ENCODE data around the gene SUPT3H.

The SUPT3H gene

GRCh38 chr6:45081634-45082033 is 296.1 kb downstream of the SUPT3H start:
- no peak overlapping the region for H3K4me3 ChIP-seq (ENCODE audit: insufficient read length, low read depth)
- H3K4me1 ChIP-seq (ENCODE audit: insufficient read depth, insufficient read length), result no peaks in the 10 kb centered on the region
- no peaks in the 10 kb centered on the region for H3K27me3 ChIP-seq (ENCODE audit: insufficient read depth, insufficient read length)
- no peak for TF ChIP-seq ZNF274 (IDR thresholded peaks at IDR 0.05; ENCODE audit: low read depth, low read length)
- no peak for DNase-seq (ENCODE audit: low read depth, low spot score)
- no peaks in the 10 kb centered on the region for H3K36me3 ChIP-seq (ENCODE audit: insufficient read depth, insufficient read length, low read length)
- H3K9ac ChIP-seq (ENCODE audit: insufficient read length, low read depth), result no peak overlapping the region
- H3K9me3 ChIP-seq (ENCODE audit: insufficient read depth, low read length), result no peaks in the 10 kb centered on the region

DNA sequence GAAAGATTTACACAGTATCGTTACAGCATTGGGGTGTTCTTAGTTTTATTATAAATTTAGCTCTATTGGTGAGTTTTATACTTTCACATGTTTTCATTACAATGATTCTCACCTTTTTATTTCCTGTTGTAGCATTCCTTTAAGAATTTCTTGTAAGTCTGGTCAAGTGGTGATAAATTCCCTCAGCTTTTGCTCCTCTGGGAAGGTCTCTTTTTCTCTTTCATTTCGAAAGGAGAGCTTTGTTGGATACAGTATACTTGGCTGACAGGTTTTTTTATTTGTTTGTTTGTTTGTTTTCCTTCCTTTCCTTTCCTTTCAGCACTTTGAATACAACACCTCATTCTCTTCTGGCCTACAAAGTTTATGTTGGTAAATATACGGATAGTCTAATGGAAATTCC is 299.3 kb downstream of the SUPT3H start:
- TF ChIP-seq YY1 (IDR thresholded peaks at IDR 0.05; ENCODE audit: insufficient read depth, insufficient read length) (no peak), ZNF274 (IDR thresholded peaks at IDR 0.05; ENCODE audit: low read depth, low read length) (no peak), SUZ12 (IDR thresholded peaks at IDR 0.05; ENCODE audit: extremely low read depth, insufficient read depth, insufficient read length) (no peak)
- no peak overlapping the region for H3K4me3 ChIP-seq (ENCODE audit: insufficient read length, low read depth)
- no peaks in the 10 kb centered on the region for H3K4me1 ChIP-seq (ENCODE audit: insufficient read depth, insufficient read length)
- no peaks in the 10 kb centered on the region for H3K9me3 ChIP-seq (ENCODE audit: insufficient read depth, low read length)
- DNase-seq (ENCODE audit: low read depth, low spot score), result no peak
- H3K27me3 ChIP-seq (ENCODE audit: insufficient read depth, insufficient read length), result no peaks in the 10 kb centered on the region
- H3K9ac ChIP-seq (ENCODE audit: insufficient read length, low read depth), result no peak overlapping the region
- H3K36me3 ChIP-seq (ENCODE audit: insufficient read depth, insufficient read length, low read length), result no peaks in the 10 kb centered on the region

DNA sequence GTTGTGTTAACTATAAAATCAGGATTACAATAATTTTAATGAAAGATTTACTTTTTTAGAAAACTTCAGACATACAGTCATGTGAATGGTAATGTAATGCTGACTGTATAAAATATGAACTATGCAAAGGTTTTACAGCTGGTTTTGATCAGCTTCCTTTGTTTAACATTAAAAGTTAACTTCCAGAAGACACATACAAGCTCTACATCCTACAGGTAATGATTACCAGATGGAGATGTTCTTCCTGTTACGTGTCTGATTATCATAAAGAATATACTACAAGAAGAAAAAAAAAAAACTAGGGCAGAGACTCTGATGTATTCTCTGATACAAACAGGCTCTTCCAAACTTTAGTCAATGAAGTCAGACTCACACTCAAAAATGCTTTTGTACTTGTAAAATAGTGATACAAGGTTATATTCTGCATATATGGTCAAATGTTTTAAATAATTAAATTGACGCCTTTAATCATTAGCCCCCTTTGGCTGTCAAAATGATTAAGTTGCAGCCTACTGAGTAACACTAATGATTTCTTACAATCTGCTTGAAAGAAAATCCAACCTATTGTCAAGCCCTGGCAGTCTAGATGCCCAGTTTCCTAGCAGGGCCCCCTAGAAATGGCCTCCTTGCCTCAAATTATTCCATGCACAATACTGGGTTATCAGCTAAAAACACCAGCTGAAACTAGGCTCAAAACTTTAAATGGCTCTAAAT is 301.4 kb downstream of the SUPT3H start:
- no peak overlapping the region for H3K9ac ChIP-seq (ENCODE audit: insufficient read length, low read depth)
- no peak overlapping the region for H3K4me3 ChIP-seq (ENCODE audit: insufficient read length, low read depth)

DNA sequence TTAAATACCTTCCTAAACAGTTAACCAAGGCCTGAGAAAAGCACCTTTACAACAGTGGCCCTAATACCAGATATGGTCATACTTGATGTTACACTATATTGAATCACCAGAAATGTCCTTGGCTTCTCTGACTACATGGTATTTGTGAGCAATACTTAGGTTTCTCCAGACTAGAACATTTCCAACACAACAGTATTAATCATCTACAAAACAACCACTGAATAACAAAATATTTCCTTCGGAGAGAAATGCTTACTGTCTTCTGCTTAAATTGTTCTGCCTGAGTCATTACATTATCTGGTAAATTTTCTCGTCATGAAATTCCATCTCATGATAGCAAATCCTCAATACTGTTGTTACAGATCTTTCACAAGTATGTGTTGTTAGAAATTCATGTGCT is 302.5 kb downstream of the SUPT3H start:
- Histone ChIP-seq H3K9me3 (ENCODE audit: insufficient read depth, low read length) (no peaks in the 10 kb centered on the region), H3K4me1 (ENCODE audit: insufficient read depth, insufficient read length) (no peaks in the 10 kb centered on the region), H3K27me3 (ENCODE audit: insufficient read depth, insufficient read length) (no peaks in the 10 kb centered on the region), H3K9ac (ENCODE audit: insufficient read length, low read depth) (no peak overlapping the region), H3K4me3 (ENCODE audit: insufficient read length, low read depth) (no peak overlapping the region), H3K36me3 (ENCODE audit: insufficient read depth, insufficient read length, low read length) (no peaks in the 10 kb centered on the region)
- no peak for DNase-seq (ENCODE audit: low read depth, low spot score)
- TF ChIP-seq SUZ12 (IDR thresholded peaks at IDR 0.05; ENCODE audit: extremely low read depth, insufficient read depth, insufficient read length) (no peak), YY1 (IDR thresholded peaks at IDR 0.05; ENCODE audit: insufficient read depth, insufficient read length) (no peak), ZNF274 (IDR thresholded peaks at IDR 0.05; ENCODE audit: low read depth, low read length) (no peak)

More for the DNA sequence above, 301.4 kb downstream of the SUPT3H start:
- Histone ChIP-seq H3K4me1 (ENCODE audit: insufficient read depth, insufficient read length) (no peaks in the 10 kb centered on the region), H3K9me3 (ENCODE audit: insufficient read depth, low read length) (no peaks in the 10 kb centered on the region), H3K27me3 (ENCODE audit: insufficient read depth, insufficient read length) (no peaks in the 10 kb centered on the region), H3K36me3 (ENCODE audit: insufficient read depth, insufficient read length, low read length) (no peaks in the 10 kb centered on the region)
- TF ChIP-seq YY1 (IDR thresholded peaks at IDR 0.05; ENCODE audit: insufficient read depth, insufficient read length) (no peak), ZNF274 (IDR thresholded peaks at IDR 0.05; ENCODE audit: low read depth, low read length) (no peak), SUZ12 (IDR thresholded peaks at IDR 0.05; ENCODE audit: extremely low read depth, insufficient read depth, insufficient read length) (no peak)
- no peak for DNase-seq (ENCODE audit: low read depth, low spot score)

DNA sequence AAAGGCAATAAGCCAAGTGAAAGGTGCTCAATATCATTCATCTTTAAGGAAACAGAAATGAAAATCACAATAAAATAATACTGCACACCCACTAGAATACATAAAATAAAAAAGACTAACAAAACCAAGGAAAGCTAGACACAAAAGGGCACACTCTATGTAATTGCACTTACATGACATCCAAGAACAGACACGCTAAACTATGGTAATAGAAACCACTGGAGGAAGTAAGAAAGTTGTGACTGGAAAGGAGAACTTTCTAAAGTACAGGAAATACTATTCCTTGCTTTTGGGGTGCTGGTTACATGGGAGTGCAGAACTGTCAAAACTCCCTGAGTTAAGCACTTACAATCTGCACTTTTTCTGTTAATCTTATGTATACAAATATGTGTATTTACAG is 303.3 kb downstream of the SUPT3H start:
- Histone ChIP-seq H3K4me1 (ENCODE audit: insufficient read depth, insufficient read length) (no peaks in the 10 kb centered on the region), H3K4me3 (ENCODE audit: insufficient read length, low read depth) (no peak overlapping the region), H3K36me3 (ENCODE audit: insufficient read depth, insufficient read length, low read length) (no peaks in the 10 kb centered on the region), H3K9ac (ENCODE audit: insufficient read length, low read depth) (no peak overlapping the region), H3K27me3 (ENCODE audit: insufficient read depth, insufficient read length) (no peaks in the 10 kb centered on the region), H3K9me3 (ENCODE audit: insufficient read depth, low read length) (no peaks in the 10 kb centered on the region)
- DNase-seq (ENCODE audit: low read depth, low spot score), result no peak
- TF ChIP-seq YY1 (IDR thresholded peaks at IDR 0.05; ENCODE audit: insufficient read depth, insufficient read length), result no peak
- no peak for TF ChIP-seq ZNF274 (IDR thresholded peaks at IDR 0.05; ENCODE audit: low read depth, low read length)
- no peak for TF ChIP-seq SUZ12 (IDR thresholded peaks at IDR 0.05; ENCODE audit: extremely low read depth, insufficient read depth, insufficient read length)

DNA sequence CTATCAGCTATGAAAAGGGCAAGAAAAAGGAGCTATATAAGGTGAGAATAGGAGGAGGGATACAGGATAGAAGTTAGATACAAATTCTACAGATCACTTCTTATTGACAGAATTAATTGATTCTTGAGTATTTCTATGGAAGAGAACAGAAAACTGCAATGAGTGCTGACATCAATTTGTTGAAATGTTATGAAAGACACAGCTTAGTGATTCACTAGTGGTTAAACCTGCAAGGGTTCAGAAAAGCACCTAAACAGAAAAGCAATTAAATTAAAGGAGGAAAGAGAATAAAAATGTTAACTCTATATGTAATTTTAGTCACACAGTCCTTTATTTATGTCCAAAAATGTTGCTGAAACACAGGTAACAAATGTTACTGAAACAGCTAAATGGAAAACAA is 304.0 kb downstream of the SUPT3H start:
- Histone ChIP-seq H3K36me3 (ENCODE audit: insufficient read depth, insufficient read length, low read length) (no peaks in the 10 kb centered on the region), H3K9ac (ENCODE audit: insufficient read length, low read depth) (no peak overlapping the region), H3K9me3 (ENCODE audit: insufficient read depth, low read length) (no peaks in the 10 kb centered on the region), H3K4me1 (ENCODE audit: insufficient read depth, insufficient read length) (no peaks in the 10 kb centered on the region), H3K27me3 (ENCODE audit: insufficient read depth, insufficient read length) (no peaks in the 10 kb centered on the region), H3K4me3 (ENCODE audit: insufficient read length, low read depth) (no peak overlapping the region)
- no peak for DNase-seq (ENCODE audit: low read depth, low spot score)
- TF ChIP-seq YY1 (IDR thresholded peaks at IDR 0.05; ENCODE audit: insufficient read depth, insufficient read length), result no peak
- no peak for TF ChIP-seq ZNF274 (IDR thresholded peaks at IDR 0.05; ENCODE audit: low read depth, low read length)
- TF ChIP-seq SUZ12 (IDR thresholded peaks at IDR 0.05; ENCODE audit: extremely low read depth, insufficient read depth, insufficient read length), result no peak

DNA sequence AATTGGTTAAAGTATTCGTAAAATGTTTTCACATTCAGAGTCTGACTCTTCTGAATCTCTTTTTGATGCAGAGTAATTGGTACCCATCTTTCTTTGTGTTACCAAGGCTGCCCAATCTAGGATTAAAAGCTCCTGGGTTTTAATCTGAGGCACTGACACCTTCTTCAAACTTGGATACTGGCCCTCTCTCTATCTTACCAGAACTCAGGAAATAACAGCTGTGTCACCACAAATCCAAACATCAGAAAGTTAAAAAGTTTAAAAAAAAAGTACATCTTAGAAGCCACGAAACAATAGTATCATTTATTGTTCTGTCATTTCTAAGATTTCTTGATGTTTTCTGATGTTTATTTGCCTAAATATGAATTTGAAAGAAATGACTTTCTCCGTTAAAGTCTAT is 305.1 kb downstream of the SUPT3H start:
- DNase-seq (ENCODE audit: low read depth, low spot score), result no peak
- no peak for TF ChIP-seq YY1 (IDR thresholded peaks at IDR 0.05; ENCODE audit: insufficient read depth, insufficient read length)
- no peak for TF ChIP-seq ZNF274 (IDR thresholded peaks at IDR 0.05; ENCODE audit: low read depth, low read length)
- no peak for TF ChIP-seq SUZ12 (IDR thresholded peaks at IDR 0.05; ENCODE audit: extremely low read depth, insufficient read depth, insufficient read length)
- Histone ChIP-seq H3K27me3 (ENCODE audit: insufficient read depth, insufficient read length) (no peaks in the 10 kb centered on the region), H3K4me3 (ENCODE audit: insufficient read length, low read depth) (no peak overlapping the region), H3K36me3 (ENCODE audit: insufficient read depth, insufficient read length, low read length) (no peaks in the 10 kb centered on the region), H3K9me3 (ENCODE audit: insufficient read depth, low read length) (no peaks in the 10 kb centered on the region), H3K4me1 (ENCODE audit: insufficient read depth, insufficient read length) (no peaks in the 10 kb centered on the region), H3K9ac (ENCODE audit: insufficient read length, low read depth) (no peak overlapping the region)
